HepG2 (cell line): Measurements from ENCODE around the gene ACSBG1. TPM values are rescaled to one million over a fixed set of nuclear protein-coding genes. Genes with fewer than 3 reads are reported as not detected.

Source experiments
- ATAC-seq: fragments of 200-7000 bp; cut with Tn5 transposase; 3 replicates; pipeline ENCODE4 v1.9.1; 2020; ENCODE audit warnings: mild to moderate bottlenecking, moderate library complexity
- BruUV-seq: library from RNA; stranded (reverse); fragments of 400-500 nt; replicated peaks from 2 replicates; lab custom pipeline; 2021; lab: Mats Ljungman, UMichigan
- CTCF ChIA-PET: fragments of 300-600 bp; formaldehyde crosslinking; extraction: SDS; loops from one replicate; lab custom pipeline; 2021; ENCODE audit warnings: low total read pairs, inconsistent platforms, low intra/inter-chr PET ratio; lab: Yijun Ruan, JAX
- POLR2A ChIA-PET: fragments of 350-600 bp; sonication (Branson Sonifier 250); formaldehyde crosslinking; loops from one replicate; lab custom pipeline; 2020; ENCODE audit warnings: antibody characterized with exemption, inconsistent platforms; lab: Yijun Ruan, JAX
- DNase-seq: peaks from one replicate; pipeline ENCODE4 v3.0.0-alpha.2; 2015; ENCODE audit warnings: low spot score
- FAIRE-seq: peaks from 3 replicates; lab custom pipeline; 2011; peaks lifted over from hg19 to GRCh38; lab: Jason Lieb, UNC
- H2AFZ ChIP-seq: one replicate; pipeline ENCODE4 v1.6.1; 2011; ENCODE audit warnings: low read length, inconsistent platforms
- H3K27ac ChIP-seq: fragments of 300-600 bp; 3 replicates; pipeline ENCODE4 v1.8.0; 2011; ENCODE audit warnings: mixed run types, mild to moderate bottlenecking, mixed read lengths, low read length, inconsistent platforms; ENCODE audit not compliant: insufficient read depth; ENCODE audit errors: extremely low read length
- H3K27me3 ChIP-seq, 2 experiments: fragments of 200-600 bp in 1 of 2; 2 replicates in 1 of 2; 3 replicates in 1 of 2; pipeline versions ENCODE4 v1.6.0 to v1.8.0; 2011; ENCODE audit warnings: low read length in 2 of 2, mild to moderate bottlenecking in 2 of 2, moderate library complexity in 2 of 2, inconsistent platforms in 1 of 2; ENCODE audit not compliant: insufficient read depth in 2 of 2, control insufficient read depth in 1 of 2
- H3K36me3 ChIP-seq, 2 experiments: fragments of 200-600 bp in 1 of 2; replicated peaks in 1 of 2; 2 replicates in 1 of 2; 3 replicates in 1 of 2; pipeline versions ENCODE4 v1.5.1 to v1.8.0; 2011; ENCODE audit warnings: low read length in 2 of 2, inconsistent platforms in 1 of 2; ENCODE audit not compliant: insufficient read depth in 2 of 2, control insufficient read depth in 1 of 2
- H3K4me1 ChIP-seq: 2 replicates; pipeline ENCODE4 v1.5.1; 2012; ENCODE audit warnings: low read length, inconsistent platforms; ENCODE audit not compliant: insufficient read depth
- H3K4me2 ChIP-seq: 2 replicates; pipeline ENCODE4 v1.6.0; 2011; ENCODE audit warnings: low read depth, low read length, inconsistent platforms
- H3K4me3 ChIP-seq, 3 experiments: fragments of 200-600 bp in 1 of 3; sonication (generic), shearing (Covaris generic) in 1 of 3; replicated peaks in 1 of 3; 2 replicates each; pipeline ENCODE4 v1.5.1; 2011 to 2016; ENCODE audit warnings: low read length in 3 of 3, inconsistent platforms in 2 of 3, low read depth in 2 of 3, mild to moderate bottlenecking in 2 of 3, control low read depth in 1 of 3, mixed read lengths in 1 of 3; ENCODE audit not compliant: insufficient read depth in 1 of 3
- H3K79me2 ChIP-seq: one replicate; pipeline ENCODE4 v1.6.1; 2011; ENCODE audit warnings: low read length, inconsistent platforms; ENCODE audit not compliant: insufficient read depth
- H3K9ac ChIP-seq: 2 replicates; pipeline ENCODE4 v1.6.0; 2011; ENCODE audit warnings: mild to moderate bottlenecking, low read depth, low read length, inconsistent platforms; ENCODE audit not compliant: insufficient read depth
- H3K9me3 ChIP-seq: 2 replicates; pipeline ENCODE4 v1.5.1; 2012; ENCODE audit warnings: mild to moderate bottlenecking, low read length
- H4K20me1 ChIP-seq: 2 replicates; pipeline ENCODE4 v1.6.0; 2011; ENCODE audit warnings: inconsistent platforms, mild to moderate bottlenecking, low read length, moderate library complexity; ENCODE audit not compliant: insufficient read depth
- CEBPB ChIP-seq: IDR thresholded peaks from 2 replicates; pipeline ENCODE4 v1.6.1; 2011; ENCODE audit warnings: low read depth, low read length, improper control_type of control experiment, borderline replicate concordance
- CREB1 ChIP-seq, 2 experiments: fragments of 450-650 bp in 1 of 2; IDR thresholded peaks; 2 replicates each; pipeline ENCODE4 v1.6.1; 2016 to 2017; ENCODE audit warnings: control low read depth in 1 of 2, mild to moderate bottlenecking in 1 of 2, missing compliant biosample characterization in 1 of 2, missing genetic modification characterization in 1 of 2
- RAD21 ChIP-seq: fragments of 450-650 bp; formaldehyde crosslinking; IDR thresholded peaks from 2 replicates; pipeline ENCODE4 v1.5.0; 2020; ENCODE audit warnings: mild to moderate bottlenecking
- USF2 ChIP-seq, 2 experiments: sonication (generic) in 1 of 2; formaldehyde crosslinking in 1 of 2; IDR thresholded peaks; 2 replicates each; pipeline versions ENCODE4 v1.5.1 to v1.6.1; 2011 to 2020; ENCODE audit warnings: borderline replicate concordance in 1 of 2, low read depth in 1 of 2, low read length in 1 of 2, mild to moderate bottlenecking in 1 of 2, missing genetic modification reagents in 1 of 2, moderate library complexity in 1 of 2
- ZNF703 ChIP-seq: sonication (generic); formaldehyde crosslinking; IDR thresholded peaks from 2 replicates; pipeline ENCODE4 v1.5.1; 2020; ENCODE audit warnings: missing genetic modification reagents, mild to moderate bottlenecking, moderate library complexity, borderline replicate concordance
- ZSCAN20 ChIP-seq: sonication (generic); formaldehyde crosslinking; IDR thresholded peaks from 2 replicates; pipeline ENCODE4 v1.4.0; 2020; ENCODE audit warnings: missing genetic modification reagents, mild to moderate bottlenecking, borderline replicate concordance
- WGBS: methylation state at CpG from one replicate; pipeline ENCODE4 v1.1.6; 2017; ENCODE audit warnings: low lambda C conversion rate; 5-methylcytosine and 5-hydroxymethylcytosine counted together
- in situ Hi-C: cut with HindIII; loops from 2 replicates; pipeline ENCODE4 v1.10.0; 2017; ENCODE audit warnings: low pct_unique_long_range_greater_than_20kb; ENCODE audit not compliant: extremely low pct_ligation_motif_present
- intact Hi-C: fragments of 100-400 bp; cut with micrococcal nuclease; formaldehyde crosslinking; loops from one replicate; pipeline ENCODE4 v1.10.0; 2022; ENCODE audit not compliant: unreplicated experiment
- polyA plus RNA-seq, 8 experiments: library from polyadenylated mRNA; depleted of rRNA in 3 of 8; stranded (reverse) in 7 of 8; unstranded in 1 of 8; fragments of >200 nt; fragmentation: Illumina TruSeq in 4 of 8; extraction: Trizol in 4 of 8; gene quantifications; 2 replicates each; pipeline versions ENCODE4 v1.2.1 to v1.2.3, GENCODE V29; 2011 to 2016; ENCODE audit warnings: low read depth in 4 of 8, missing spikeins in 1 of 8, mixed read lengths in 1 of 8; ENCODE audit not compliant: insufficient read depth in 1 of 8
- total RNA-seq, 5 experiments: library from RNA; depleted of rRNA; stranded (reverse); fragments of >200 nt; fragmentation: Illumina TruSeq; extraction: Trizol; gene quantifications; 2 replicates each; pipeline ENCODE4 v1.2.3, GENCODE V29; 2016; ENCODE audit warnings: low read depth in 1 of 5
- TF ChIP-seq, protein P1 (sequence below): sonication (generic); formaldehyde crosslinking; IDR thresholded peaks from 2 replicates; pipeline ENCODE4 v1.5.0; 2020; ENCODE audit warnings: mild to moderate bottlenecking, missing genetic modification reagents, moderate library complexity
- TF ChIP-seq, protein P2 (sequence below): sonication (generic); formaldehyde crosslinking; IDR thresholded peaks from 2 replicates; pipeline ENCODE4 v1.9.0; 2021; ENCODE audit warnings: missing genetic modification reagents, mild to moderate bottlenecking, borderline replicate concordance

Gene ACSBG1
- total and polyA plus RNA-seq, 2 of the 13 experiments (the other 11 are each of a cell fraction or from before 2014, with no cell fraction given): 0.35 to 0.81 TPM

DNA sequence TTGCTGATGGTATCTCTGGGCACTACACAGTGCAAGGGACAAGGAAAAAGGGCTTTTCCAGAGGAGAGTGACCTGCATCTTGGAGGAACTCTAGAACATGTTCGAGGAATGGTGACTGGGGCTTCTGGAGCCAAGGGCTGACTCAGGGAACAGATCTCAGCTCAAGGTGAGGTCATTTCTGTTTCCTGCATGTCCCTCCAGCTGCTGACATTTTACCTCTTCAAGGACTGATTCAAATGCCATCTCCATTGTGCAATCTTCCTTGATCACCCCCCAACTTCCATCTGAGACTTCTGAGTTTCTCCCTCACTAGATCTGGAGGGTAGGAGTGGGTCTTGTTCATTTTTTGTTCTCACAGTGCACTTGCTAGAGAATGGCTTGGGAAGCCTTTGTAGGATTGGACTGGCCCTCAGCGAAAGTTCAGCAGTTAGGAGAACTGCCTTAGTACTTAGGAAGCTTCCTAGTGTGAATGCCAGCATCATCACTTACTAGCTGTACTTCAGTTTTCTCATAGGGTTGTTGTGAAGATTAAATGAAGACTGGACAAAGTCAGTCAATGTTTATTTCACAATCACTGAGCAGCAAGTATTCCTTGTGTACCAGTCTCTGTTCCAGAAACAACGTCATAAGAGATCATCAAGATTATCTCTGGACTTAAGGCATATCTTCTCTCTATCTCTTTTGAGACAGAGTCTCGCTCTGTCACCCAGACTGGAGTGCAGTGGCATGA lies 87.8 kb downstream of the ACSBG1 start:
- Histone ChIP-seq H3K9ac (no peak overlapping the region), H3K27ac (no peak overlapping the region), H4K20me1 (peaks cover 3% of the 10 kb centered on the region; the same call in 1 of the 2 replicates), H3K4me2 (no peak overlapping the region), H2AFZ (no peak overlapping the region), H3K27me3 (no peaks in the 10 kb centered on the region), H3K9me3 (no peaks in the 10 kb centered on the region), H3K36me3 (no peaks in the 10 kb centered on the region), H3K79me2 (peaks cover 9% of the 10 kb centered on the region), H3K4me3 (no peak overlapping the region), H3K4me1 (peaks cover 37% of the 10 kb centered on the region)
- intact Hi-C loops (no loop called here), in situ Hi-C loops (no loop called here)
- DNase-seq (no peak), FAIRE-seq (no peak), ATAC-seq (no peak)
- BruUV-seq: no TSS peak
- POLR2A ChIA-PET: no interaction called here
- 86% methylated on average over 4 of the region's 4 CpGs for WGBS
- CTCF ChIA-PET: no interaction called here
- TF ChIP-seq ZSCAN20 (CRISPR knock-in tag) (no peak), CEBPB (peak; percentile 86), USF2 (IDR thresholded peaks at IDR 0.05; ENCODE audit: low read depth, low read length) (no peak), USF2 (CRISPR knock-in tag; IDR thresholded peaks at IDR 0.05; ENCODE audit: borderline replicate concordance) (no peak)

GRCh38 chr15:78142332-78142731 lies 92.0 kb downstream of the ACSBG1 start:
- in situ Hi-C loops (no loop called here), intact Hi-C loops (no loop called here)
- Histone ChIP-seq H3K9ac (no peak overlapping the region), H3K9me3 (no peaks in the 10 kb centered on the region), H2AFZ (no peak overlapping the region), H3K36me3 (no peaks in the 10 kb centered on the region), H3K27me3 (peaks cover 0 to 4% of the 10 kb centered on the region in 2 experiments; a peak in 1 of 5 replicates), H3K4me3 (no peak overlapping the region), H4K20me1 (no peaks in the 10 kb centered on the region), H3K27ac (no peak overlapping the region), H3K4me1 (peaks cover 29% of the 10 kb centered on the region), H3K4me2 (no peak overlapping the region), H3K79me2 (no peaks in the 10 kb centered on the region)
- DNase-seq (no peak), FAIRE-seq (no peak), ATAC-seq (peak; percentile 80)
- no TSS peak for BruUV-seq
- 55% methylated on average over 3 of the region's 3 CpGs for WGBS
- POLR2A ChIA-PET: no interaction called here
- CTCF ChIA-PET: no interaction called here
- TF ChIP-seq CREB1 (IDR thresholded peaks at IDR 0.05): no peak
- TF ChIP-seq CREB1 (CRISPR knock-in tag; IDR thresholded peaks at IDR 0.05): no peak
- TF ChIP-seq, protein P1, sequence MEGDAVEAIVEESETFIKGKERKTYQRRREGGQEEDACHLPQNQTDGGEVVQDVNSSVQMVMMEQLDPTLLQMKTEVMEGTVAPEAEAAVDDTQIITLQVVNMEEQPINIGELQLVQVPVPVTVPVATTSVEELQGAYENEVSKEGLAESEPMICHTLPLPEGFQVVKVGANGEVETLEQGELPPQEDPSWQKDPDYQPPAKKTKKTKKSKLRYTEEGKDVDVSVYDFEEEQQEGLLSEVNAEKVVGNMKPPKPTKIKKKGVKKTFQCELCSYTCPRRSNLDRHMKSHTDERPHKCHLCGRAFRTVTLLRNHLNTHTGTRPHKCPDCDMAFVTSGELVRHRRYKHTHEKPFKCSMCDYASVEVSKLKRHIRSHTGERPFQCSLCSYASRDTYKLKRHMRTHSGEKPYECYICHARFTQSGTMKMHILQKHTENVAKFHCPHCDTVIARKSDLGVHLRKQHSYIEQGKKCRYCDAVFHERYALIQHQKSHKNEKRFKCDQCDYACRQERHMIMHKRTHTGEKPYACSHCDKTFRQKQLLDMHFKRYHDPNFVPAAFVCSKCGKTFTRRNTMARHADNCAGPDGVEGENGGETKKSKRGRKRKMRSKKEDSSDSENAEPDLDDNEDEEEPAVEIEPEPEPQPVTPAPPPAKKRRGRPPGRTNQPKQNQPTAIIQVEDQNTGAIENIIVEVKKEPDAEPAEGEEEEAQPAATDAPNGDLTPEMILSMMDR (CRISPR knock-in tag): 0 out of 2 replicates have a peak, but pooled peaks have one; percentile 10
- TF ChIP-seq RAD21 (CRISPR knock-in tag): no peak
- TF ChIP-seq, protein P2, sequence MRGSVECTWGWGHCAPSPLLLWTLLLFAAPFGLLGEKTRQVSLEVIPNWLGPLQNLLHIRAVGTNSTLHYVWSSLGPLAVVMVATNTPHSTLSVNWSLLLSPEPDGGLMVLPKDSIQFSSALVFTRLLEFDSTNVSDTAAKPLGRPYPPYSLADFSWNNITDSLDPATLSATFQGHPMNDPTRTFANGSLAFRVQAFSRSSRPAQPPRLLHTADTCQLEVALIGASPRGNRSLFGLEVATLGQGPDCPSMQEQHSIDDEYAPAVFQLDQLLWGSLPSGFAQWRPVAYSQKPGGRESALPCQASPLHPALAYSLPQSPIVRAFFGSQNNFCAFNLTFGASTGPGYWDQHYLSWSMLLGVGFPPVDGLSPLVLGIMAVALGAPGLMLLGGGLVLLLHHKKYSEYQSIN (CRISPR knock-in tag): no peak
- no peak for TF ChIP-seq ZNF703 (CRISPR knock-in tag)
